ENCODE data around the gene ZNF785. TPM values are rescaled to one million over a fixed set of nuclear protein-coding genes. Genes with fewer than 3 reads are reported as not detected.

The ZNF785 gene
- total and polyA plus RNA-seq, 4 experiments from 2014 or later, result 1.7 to 34.2 (median 18.4) TPM

DNA sequence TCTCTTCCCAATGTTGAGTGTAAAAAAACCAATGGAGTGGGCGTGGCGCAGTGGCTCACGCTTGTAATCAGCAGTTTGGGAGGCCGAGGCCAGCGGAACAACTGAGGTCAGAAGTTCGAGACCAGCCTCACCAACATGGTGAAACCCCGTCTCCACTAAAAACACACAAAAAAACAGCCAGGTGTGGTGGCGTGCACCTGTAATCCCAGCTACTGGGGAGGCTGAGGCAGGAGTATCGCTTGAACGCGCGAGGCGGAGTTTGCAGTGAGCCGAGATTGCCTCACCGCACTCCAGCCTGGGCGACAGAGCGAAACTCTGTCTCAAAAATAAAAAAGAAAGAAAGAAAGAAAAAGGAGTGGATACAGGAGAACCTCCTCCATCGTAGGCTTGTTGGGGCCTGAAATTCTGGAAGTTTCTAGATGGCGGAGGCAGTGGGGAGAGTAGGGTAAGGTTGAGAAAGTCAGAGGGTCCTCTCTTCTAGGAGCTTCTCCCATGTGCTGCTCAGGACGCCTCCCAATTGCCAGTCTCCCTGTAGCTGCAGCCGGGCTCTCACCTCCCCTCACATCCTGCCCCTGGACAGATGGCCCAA is 26.6 kb downstream of the ZNF785 start:
- peak overlapping the region; percentile 92 to 97 (median 94) for H3K27ac Mint-ChIP-seq
- peaks cover 14% of the 10 kb centered on the region in 2 donors for H3K36me3 Mint-ChIP-seq
- H3K36me3 ChIP-seq (ENCODE audit: insufficient read depth, low read length), result peaks cover 14% of the 10 kb centered on the region
- peaks cover 47% of the 10 kb centered on the region for H3K4me1 ChIP-seq (ENCODE audit: insufficient read depth, low read length)
- H3K27ac ChIP-seq (ENCODE audit: low read depth, low read length), result peak overlapping the region; percentile 95
- peaks cover 12 to 48% (median 30%) of the 10 kb centered on the region in 4 donors for H3K4me1 Mint-ChIP-seq
- intact Hi-C loops (cut with micrococcal nuclease), result loop anchor here (1.0 to 2.0 kb wide), 8 partner anchors 13 to 139 kb away; partner anchors contain the start of genes DCTPP1, FBRS and ZNF785
- H3K9me3 Mint-ChIP-seq, result peaks cover 0 to 2% (median 0%) of the 10 kb centered on the region in 8 donors
- no peaks in the 10 kb centered on the region for H3K9me3 ChIP-seq (ENCODE audit: control insufficient read depth in 1 of 2, low read length in 2 of 2)
- peak overlapping the region in 1 of 2 donors; percentile 75 for H3K4me3 ChIP-seq (ENCODE audit: low read length in 2 of 2)
- H3K27me3 ChIP-seq (ENCODE audit: insufficient read depth, low read length), result no peaks in the 10 kb centered on the region
- POLR2A ChIA-PET (ENCODE audit: partially characterized antibody), result interaction anchor here (0.7 to 13.9 kb wide), 30 partner anchors 9 to 467 kb away, joined by 3 to 457 read pairs (median 7); partner anchors contain the start of genes DCTPP1, FBRS, ITGAL and PRR14
- H3K27me3 Mint-ChIP-seq, result no peaks in the 10 kb centered on the region
- peak overlapping the region; percentile 88 to 94 (median 92) for H3K4me3 Mint-ChIP-seq
- CTCF ChIA-PET (ENCODE audit: partially characterized antibody), result interaction anchor here (0.6 to 3.0 kb wide), 15 partner anchors 8 to 135 kb away, joined by 3 to 101 read pairs (median 6); partner anchors contain the start of genes DCTPP1, ZNF688, ZNF747 and ZNF785
- no peak for DNase-seq

DNA sequence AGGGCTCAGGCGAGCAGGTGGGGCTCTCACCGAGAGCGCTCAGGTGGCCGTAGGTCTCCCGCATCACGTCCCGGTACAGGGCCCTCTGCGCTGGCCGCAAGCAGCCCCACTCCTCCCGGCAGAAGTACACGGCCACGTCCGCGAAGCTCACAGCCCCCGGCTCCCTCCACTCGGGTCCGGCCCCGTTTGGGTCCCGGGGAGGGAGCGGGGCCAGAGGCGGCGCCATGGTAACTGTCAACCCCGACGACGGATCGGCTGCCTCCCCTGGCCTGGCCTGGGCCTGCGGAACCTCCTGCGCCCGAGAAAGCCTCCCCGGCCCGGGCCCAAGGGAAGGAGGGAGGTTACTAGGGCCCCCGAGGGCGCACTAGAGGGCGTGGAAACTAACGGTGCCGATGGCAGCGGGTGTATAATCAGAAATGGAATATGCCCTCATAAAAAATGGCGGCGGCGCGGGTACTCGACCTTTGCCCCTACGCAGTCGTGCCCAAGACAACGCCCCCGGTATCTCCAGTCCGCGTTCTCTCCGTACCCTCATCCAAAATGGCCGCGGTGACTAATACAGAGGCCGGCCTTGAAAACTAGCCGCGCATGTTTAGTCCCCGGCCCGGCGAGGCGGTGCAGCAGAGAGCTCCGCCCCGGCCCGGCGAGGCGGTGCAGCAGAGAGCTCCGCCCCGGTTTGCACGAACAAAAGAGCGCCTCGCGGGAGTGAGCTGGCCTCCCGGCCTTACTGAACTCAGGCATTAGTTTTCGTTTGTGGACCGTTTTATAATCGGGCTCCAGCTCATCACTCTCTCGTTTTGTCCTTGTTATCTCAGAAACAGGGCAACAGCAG is 27.3 kb downstream of the ZNF785 start, which contains the start of gene ZNF764:
Gene ZNF764 (minus strand): TSS at position 418 of the 832 bp plus-strand sequence. CDS start 192 bp downstream, at position 226.
- peaks cover 20 to 21% of the 10 kb centered on the region in 2 donors for H3K36me3 Mint-ChIP-seq
- POLR2A ChIA-PET (ENCODE audit: partially characterized antibody), result interaction anchor here (0.6 to 13.9 kb wide), 34 partner anchors 9 to 466 kb away, joined by 3 to 457 read pairs (median 5); partner anchors contain the start of genes DCTPP1, FBRS, ITGAL and PRR14

DNA sequence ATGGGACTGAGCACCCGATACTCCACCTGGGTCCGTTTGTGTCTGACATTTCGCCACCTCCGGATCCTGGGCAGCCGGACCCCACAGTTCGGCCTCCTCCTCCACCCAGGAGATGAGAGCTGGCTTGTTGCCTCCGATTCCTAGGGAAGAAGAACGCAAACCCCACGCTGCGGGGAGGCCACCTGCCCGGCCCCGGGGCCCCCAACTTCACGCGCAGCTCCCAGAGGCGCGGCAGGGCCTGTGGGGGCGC is 27.9 kb downstream of the ZNF785 start:
- Histone ChIP-seq H3K27me3 (ENCODE audit: insufficient read depth, low read length) (no peaks in the 10 kb centered on the region), H3K36me3 (ENCODE audit: insufficient read depth, low read length) (peaks cover 22% of the 10 kb centered on the region), H3K9me3 (ENCODE audit: control insufficient read depth in 1 of 2, low read length in 2 of 2) (no peaks in the 10 kb centered on the region), H3K4me3 (ENCODE audit: low read length in 2 of 2) (peak overlapping the region; percentile 58 to 75), H3K27ac (ENCODE audit: low read depth, low read length) (peak overlapping the region; percentile 95), H3K4me1 (ENCODE audit: insufficient read depth, low read length) (peaks cover 60% of the 10 kb centered on the region)
- ChIA-PET POLR2A (ENCODE audit: partially characterized antibody) (interaction anchor here (0.6 to 13.9 kb wide), 26 partner anchors 9 to 212 kb away, joined by 3 to 457 read pairs (median 10); partner anchors contain the start of genes DCTPP1, FBRS, ITGAL and PRR14), CTCF (ENCODE audit: partially characterized antibody) (interaction anchor here (0.7 to 3.0 kb wide), 16 partner anchors 9 to 136 kb away, joined by 3 to 101 read pairs (median 6); partner anchors contain the start of genes DCTPP1, PRR14, SEPHS2 and ZNF688)
- H3K9me3 Mint-ChIP-seq, result peaks cover 0 to 2% (median 0%) of the 10 kb centered on the region in 8 donors
- H3K36me3 Mint-ChIP-seq, result peaks cover 20 to 21% of the 10 kb centered on the region in 2 donors
- H3K4me1 Mint-ChIP-seq, result peaks cover 24 to 60% (median 43%) of the 10 kb centered on the region in 4 donors
- intact Hi-C loops (cut with micrococcal nuclease), result no loop called here
- no peak for DNase-seq
- H3K27me3 Mint-ChIP-seq, result no peaks in the 10 kb centered on the region
- H3K4me3 Mint-ChIP-seq, result peak overlapping the region; percentile 88 to 94 (median 92)
- H3K27ac Mint-ChIP-seq, result peak overlapping the region; percentile 93 to 97 (median 95)

More for the DNA sequence above, 27.3 kb downstream of the ZNF785 start, which contains the start of gene ZNF764:
- no peaks in the 10 kb centered on the region for H3K27me3 ChIP-seq (ENCODE audit: insufficient read depth, low read length)
- Mint-ChIP-seq H3K27ac (peak within 1 kb of the TSS; percentile 93 to 97 (median 95)), H3K9me3 (peaks cover 0 to 2% (median 0%) of the 10 kb centered on the region in 8 donors), H3K4me1 (peaks cover 19 to 55% (median 37%) of the 10 kb centered on the region in 4 donors), H3K4me3 (peak within 1 kb of the TSS; percentile 88 to 94 (median 92)), H3K27me3 (no peaks in the 10 kb centered on the region)
- peak within 1 kb of the TSS; percentile 58 to 75 for H3K4me3 ChIP-seq (ENCODE audit: low read length in 2 of 2)
- peak; percentile 94 to 98 (median 96) for DNase-seq
- peaks cover 21% of the 10 kb centered on the region for H3K36me3 ChIP-seq (ENCODE audit: insufficient read depth, low read length)
- no peaks in the 10 kb centered on the region for H3K9me3 ChIP-seq (ENCODE audit: control insufficient read depth in 1 of 2, low read length in 2 of 2)
- H3K27ac ChIP-seq (ENCODE audit: low read depth, low read length), result peak within 1 kb of the TSS; percentile 95
- CTCF ChIA-PET (ENCODE audit: partially characterized antibody), result interaction anchor here (0.6 to 3.0 kb wide), 19 partner anchors 8 to 136 kb away, joined by 3 to 101 read pairs (median 5); partner anchors contain the start of genes DCTPP1, PRR14, ZNF688 and ZNF747
- peaks cover 54% of the 10 kb centered on the region for H3K4me1 ChIP-seq (ENCODE audit: insufficient read depth, low read length)
- intact Hi-C loops (cut with micrococcal nuclease), result loop anchor here (1.0 to 2.0 kb wide), 8 partner anchors 14 to 140 kb away; partner anchors contain the start of genes DCTPP1, FBRS and ZNF785

DNA sequence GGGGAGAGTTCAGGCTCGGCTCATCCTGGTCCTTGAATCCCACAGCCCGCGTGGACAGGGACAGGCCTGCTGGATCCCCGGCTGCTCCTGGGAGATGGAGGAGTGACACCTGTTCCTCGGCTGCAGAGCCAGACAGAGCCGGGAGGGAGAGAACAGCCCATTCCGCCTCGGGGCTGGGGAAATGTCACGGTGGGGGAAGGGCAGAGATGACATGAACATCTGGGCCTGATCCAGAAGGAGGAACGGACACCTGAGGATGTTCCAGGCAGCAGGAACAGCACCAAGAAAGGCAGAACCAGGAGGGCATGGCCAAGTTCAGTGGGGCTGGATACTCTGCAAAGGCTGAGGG is 29.4 kb downstream of the ZNF785 start:
- no peaks in the 10 kb centered on the region for H3K9me3 ChIP-seq (ENCODE audit: control insufficient read depth in 1 of 2, low read length in 2 of 2)
- H3K4me1 ChIP-seq (ENCODE audit: insufficient read depth, low read length), result peaks cover 65% of the 10 kb centered on the region
- H3K27ac ChIP-seq (ENCODE audit: low read depth, low read length), result no peak overlapping the region
- no peak for DNase-seq
- ChIA-PET POLR2A (ENCODE audit: partially characterized antibody) (interaction anchor here (7.2 to 13.9 kb wide), 2 partner anchors 15 to 24 kb away, joined by 188 to 457 read pairs; partner anchors contain the start of genes ZNF688 and ZNF747), CTCF (ENCODE audit: partially characterized antibody) (no interaction called here)
- no peaks in the 10 kb centered on the region for H3K27me3 Mint-ChIP-seq
- peaks cover 20 to 25% of the 10 kb centered on the region in 2 donors for H3K36me3 Mint-ChIP-seq
- intact Hi-C loops (cut with micrococcal nuclease), result no loop called here
- peaks cover 30 to 70% (median 49%) of the 10 kb centered on the region in 4 donors for H3K4me1 Mint-ChIP-seq
- peak overlapping the region; percentile 59 to 94 (median 90) for H3K4me3 Mint-ChIP-seq
- H3K36me3 ChIP-seq (ENCODE audit: insufficient read depth, low read length), result peaks cover 22% of the 10 kb centered on the region
- peak overlapping the region; percentile 61 to 96 (median 89) for H3K27ac Mint-ChIP-seq
- no peak overlapping the region for H3K4me3 ChIP-seq (ENCODE audit: low read length in 2 of 2)
- H3K27me3 ChIP-seq (ENCODE audit: insufficient read depth, low read length), result no peaks in the 10 kb centered on the region
- peaks cover 0 to 2% (median 0%) of the 10 kb centered on the region in 8 donors for H3K9me3 Mint-ChIP-seq

DNA sequence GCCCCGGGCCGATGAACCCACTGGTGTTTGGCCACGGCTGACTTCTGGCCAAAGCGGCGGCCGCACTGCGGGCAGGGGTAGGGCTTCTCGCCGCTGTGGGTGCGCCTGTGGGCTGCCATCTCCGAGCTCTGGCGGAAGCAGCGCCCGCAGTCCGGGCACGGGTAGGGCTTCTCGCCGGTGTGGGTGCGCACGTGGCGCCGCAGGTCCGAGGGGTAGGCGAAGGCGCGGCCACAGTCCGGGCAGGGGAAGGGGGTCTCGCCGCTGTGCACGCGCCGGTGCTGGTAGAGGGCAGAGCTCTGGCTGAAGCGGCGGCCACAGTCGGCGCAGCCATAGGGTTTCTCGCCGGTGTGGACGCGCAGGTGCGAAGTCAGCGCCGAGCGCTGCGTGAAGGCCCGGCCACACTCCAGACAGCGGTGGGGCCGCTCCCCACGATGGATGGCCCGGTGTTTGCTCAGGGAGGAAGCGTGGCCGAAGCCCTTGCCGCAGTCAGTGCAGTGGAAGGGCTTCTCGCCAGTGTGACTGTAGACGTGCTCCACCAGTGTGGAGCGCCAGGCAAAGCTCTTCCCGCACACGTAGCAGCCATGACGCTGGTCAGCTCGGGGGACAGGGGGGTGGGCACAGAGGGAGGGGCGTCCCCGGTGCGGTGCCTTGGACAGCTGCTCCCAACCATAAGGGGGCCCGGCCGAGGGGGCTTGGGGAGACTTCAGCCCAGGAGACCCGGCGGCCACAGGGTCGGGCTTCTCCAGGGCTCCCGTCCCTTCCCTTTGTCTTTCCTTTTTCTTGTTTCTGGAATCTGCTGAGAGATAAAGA is 30.0 kb downstream of the ZNF785 start:
- H3K27me3 ChIP-seq (ENCODE audit: insufficient read depth, low read length), result no peaks in the 10 kb centered on the region
- Mint-ChIP-seq H3K27me3 (no peaks in the 10 kb centered on the region), H3K27ac (peak overlapping the region in 5 of 7 donors; percentile 61 to 96 (median 92)), H3K36me3 (peaks cover 20 to 25% of the 10 kb centered on the region in 2 donors), H3K4me1 (peaks cover 28 to 68% (median 49%) of the 10 kb centered on the region in 4 donors), H3K9me3 (peaks cover 0 to 2% (median 0%) of the 10 kb centered on the region in 8 donors), H3K4me3 (peak overlapping the region in 6 of 8 donors; percentile 59 to 94 (median 90))
- POLR2A ChIA-PET (ENCODE audit: partially characterized antibody), result interaction anchor here (1.2 to 13.9 kb wide), 5 partner anchors 12 to 138 kb away, joined by 3 to 457 read pairs (median 8); partner anchors contain the start of genes ZNF688 and ZNF747
- no peak overlapping the region for H3K27ac ChIP-seq (ENCODE audit: low read depth, low read length)
- CTCF ChIA-PET (ENCODE audit: partially characterized antibody), result interaction anchor here (6.8 kb wide), 1 partner anchor 20 kb away, joined by 56 read pairs; the partner anchor contains the start of gene ZNF747
- intact Hi-C loops (cut with micrococcal nuclease), result no loop called here
- no peaks in the 10 kb centered on the region for H3K9me3 ChIP-seq (ENCODE audit: control insufficient read depth in 1 of 2, low read length in 2 of 2)
- no peak for DNase-seq
- H3K36me3 ChIP-seq (ENCODE audit: insufficient read depth, low read length), result peaks cover 22% of the 10 kb centered on the region
- peaks cover 66% of the 10 kb centered on the region for H3K4me1 ChIP-seq (ENCODE audit: insufficient read depth, low read length)
- H3K4me3 ChIP-seq (ENCODE audit: low read length in 2 of 2), result no peak overlapping the region

All from CD4-positive, alpha-beta memory T cell (primary cell).